Stimulated activated CD4-positive, alpha-beta T cell treated with anti-CD3 and anti-CD28 coated beads, Interleukin-2, amount 100 ng/mL, for 24 hours (primary cell): Measurements from ENCODE around the gene CARD8.
A peak's percentile ranks its signal among the peaks of the same experiment; 100 is the strongest.
"Not testable (repeated sequence)": the region's sequence is repeated elsewhere in the genome, so short reads cannot be mapped to it uniquely, and the experiment has no call there.

Experiments
- DNase-seq, 2 donors: peaks; one replicate each; pipeline ENCODE4 v3.0.0-alpha.2; 2020

The CARD8 gene, protein sequence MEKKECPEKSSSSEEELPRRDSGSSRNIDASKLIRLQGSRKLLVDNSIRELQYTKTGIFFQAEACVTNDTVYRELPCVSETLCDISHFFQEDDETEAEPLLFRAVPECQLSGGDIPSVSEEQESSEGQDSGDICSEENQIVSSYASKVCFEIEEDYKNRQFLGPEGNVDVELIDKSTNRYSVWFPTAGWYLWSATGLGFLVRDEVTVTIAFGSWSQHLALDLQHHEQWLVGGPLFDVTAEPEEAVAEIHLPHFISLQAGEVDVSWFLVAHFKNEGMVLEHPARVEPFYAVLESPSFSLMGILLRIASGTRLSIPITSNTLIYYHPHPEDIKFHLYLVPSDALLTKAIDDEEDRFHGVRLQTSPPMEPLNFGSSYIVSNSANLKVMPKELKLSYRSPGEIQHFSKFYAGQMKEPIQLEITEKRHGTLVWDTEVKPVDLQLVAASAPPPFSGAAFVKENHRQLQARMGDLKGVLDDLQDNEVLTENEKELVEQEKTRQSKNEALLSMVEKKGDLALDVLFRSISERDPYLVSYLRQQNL

DNA sequence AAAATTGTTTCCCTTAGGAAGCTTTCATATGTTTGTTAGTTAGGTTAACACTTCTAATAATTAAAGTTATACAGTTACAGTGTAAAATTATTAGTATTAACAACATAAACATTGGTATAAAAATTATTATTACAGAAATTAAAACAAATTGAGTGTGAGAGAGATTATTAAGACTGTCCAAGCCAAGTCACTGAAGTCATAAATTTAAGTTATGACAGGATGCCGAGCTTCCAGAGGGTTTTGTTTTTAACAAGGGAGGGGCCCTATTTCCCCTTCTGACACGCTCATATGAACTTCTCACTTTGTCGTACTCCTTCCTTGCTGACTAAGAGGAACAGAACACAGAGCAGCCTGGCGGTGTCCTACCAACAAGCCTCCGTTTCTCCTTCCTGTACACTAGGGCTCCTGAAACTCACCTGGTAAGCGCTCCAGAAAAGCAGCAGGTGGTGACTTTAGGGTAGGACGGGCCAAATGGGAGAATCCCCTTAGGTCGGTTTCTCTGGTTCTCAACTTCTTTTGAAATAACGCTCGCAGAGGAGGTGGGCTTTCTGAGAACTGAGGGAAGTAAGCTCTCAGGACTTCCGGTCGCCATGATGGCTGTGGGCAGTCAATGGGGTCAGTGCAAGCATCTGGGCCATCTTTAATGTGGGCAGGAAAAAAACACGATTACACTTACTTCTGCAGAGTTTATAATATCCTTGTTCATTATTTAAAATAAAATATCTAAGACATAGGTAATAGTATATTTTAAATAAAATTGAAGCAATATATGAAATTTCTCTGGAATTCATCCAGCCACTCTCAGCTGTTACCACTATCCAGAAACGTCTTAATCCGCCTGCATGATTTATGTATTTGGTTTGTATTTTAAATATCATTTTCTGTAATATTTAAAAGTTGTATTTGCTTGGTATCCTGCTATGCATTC, at the start of gene CARD8:
Gene CARD8 (minus strand): TSS at position 537 of the 928 bp plus-strand sequence. CDS start 14,892 bp downstream, outside the sequence.
- DNase-seq: peak; percentile 76 to 81

DNA sequence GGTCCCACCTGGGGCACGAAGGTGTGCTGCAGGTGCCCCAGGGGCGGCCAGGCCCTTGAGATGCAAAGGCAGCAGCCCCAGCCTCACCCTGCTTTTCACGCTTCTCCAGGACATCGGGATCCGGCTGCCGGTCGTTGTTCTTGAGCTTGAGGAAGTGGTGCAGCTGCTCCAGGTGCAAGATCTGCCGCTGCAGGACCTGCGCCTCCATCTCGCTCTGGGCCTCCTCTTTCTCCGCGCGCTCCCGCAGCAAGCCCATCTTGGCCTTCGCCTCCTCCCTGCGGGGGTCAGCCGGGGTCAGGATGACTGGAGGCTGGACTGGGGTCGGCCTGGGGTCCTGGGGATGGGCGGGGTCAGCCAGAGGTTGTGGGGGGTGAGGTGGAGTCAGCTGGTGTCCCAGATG, 48.2 kb upstream of the CARD8 start:
- DNase-seq: no peak

DNA sequence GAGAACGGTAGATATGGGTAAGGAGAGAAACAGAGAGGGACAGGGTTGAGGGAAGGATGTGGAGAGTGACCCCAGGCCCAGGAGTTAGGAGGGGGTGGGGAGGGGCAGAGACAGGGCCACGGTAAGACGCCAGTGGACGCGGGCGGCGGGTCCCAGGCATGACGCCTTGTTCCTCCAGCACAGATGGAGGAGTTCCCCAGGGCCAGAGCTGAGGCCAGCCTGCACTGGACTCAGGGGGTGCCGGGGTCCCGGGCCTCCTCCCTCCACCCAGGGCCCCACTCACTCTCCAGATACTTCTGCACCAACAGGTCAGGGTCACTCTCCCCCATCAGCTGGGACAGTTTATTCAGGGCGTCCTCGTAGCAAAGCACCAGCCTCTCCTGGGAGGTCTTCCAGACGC, 47.7 kb upstream of the CARD8 start:
- no peak for DNase-seq

DNA sequence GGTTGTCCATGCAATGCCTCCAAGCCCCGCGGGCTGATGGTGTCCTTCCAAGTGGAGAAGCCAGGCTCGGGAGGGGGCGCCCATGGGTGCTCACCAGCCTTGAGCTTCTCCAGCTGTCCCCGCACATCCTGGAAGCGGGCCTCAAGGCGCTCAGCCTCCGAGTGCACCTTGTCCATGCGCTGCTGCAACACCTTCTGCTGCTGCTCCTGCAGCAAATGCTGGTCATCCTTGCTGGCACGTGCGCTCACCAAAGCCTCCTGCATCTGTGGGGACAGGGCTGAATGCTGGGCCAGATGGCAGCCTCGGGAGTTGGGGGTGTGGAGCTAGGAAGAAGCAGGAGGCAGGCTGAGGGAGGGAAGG, 46.9 kb upstream of the CARD8 start:
- no peak for DNase-seq

DNA sequence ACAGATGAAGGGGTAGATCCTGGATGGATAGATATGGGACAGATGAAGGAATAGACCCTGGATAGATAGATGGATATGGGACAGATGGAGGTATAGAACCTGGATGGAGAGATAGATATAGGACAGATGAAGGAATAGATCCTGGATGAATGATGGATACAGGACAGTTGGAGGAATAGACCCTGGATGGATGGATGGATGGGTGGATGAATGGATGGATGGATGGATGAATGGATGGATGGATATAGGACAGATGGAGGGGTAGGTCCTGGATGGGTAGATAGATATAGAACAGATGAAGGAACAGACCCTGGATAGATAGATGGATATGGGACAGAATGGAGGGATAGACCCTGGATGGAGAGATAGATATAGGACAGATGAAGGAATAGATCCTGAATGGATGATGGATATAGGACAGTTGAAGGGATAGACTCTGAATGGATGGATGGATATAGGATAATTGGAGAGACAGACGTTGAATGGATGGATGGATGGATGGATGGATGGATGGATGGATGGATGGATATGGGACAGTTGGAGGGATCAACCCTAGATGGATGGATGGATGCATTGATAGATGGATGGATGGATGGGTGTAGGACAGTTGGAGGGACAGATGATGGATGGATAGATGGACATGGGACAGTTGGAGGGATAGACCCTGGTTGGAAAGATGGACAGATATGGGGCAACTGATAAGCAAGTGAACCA, 46.3 kb upstream of the CARD8 start:
- DNase-seq: no peak

DNA sequence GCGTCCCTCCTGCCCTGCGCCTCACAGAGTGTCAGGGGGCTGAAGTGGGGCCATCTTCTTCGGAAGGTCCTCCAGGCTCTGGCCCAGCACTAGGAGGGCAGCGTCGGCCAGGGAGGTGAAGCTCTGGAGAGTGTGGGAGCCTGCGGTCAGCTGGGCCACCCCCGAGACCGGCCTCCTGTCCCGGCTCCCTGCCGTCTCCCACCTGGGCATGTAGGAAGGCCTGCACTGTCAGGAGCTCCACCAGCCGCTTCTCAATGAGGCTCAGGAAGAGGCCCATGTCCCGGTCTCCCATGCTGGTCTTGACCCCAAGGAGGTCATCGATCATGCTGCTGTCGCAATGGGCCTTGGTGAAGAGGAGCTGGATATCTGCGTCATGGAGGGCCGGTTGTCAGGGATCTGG, 42.3 kb upstream of the CARD8 start:
- DNase-seq: no peak

DNA sequence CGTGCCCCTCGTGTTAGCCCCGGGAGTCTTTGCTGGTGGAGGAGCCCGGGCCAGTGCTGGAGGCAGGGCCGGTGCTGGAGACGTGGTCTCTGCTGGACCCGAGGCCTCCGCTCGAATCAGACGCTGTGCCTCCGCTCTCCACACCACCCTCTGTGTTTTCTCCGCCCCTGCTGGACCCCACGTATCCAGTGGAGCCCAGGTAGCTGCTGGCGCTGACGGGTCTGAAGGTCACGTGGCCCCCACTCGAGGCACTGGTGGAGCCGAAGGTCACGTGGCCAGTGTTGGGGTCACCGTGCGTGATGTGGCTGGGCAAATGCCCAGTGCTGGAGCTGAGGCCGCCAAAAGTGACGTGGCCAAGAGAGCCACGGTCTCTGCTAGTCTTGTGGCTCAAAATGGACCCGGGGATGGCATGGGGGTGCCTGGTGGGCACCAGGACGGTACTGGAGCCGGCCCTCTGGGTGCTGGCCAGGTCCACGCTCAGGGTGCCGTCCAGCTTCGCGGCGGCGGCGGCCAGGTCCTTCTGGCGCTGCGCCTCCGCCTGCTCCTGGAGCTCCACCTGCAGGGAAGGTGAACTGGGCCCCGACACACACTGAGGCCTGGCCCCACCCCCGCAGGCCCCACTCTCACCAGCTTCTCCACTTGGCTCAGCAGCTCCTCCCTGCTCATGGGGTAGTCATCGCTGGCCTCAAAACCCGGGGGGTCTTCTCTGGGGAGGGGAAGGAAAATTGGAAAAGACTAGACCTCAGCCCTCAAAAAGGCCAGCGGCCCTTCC, 41.4 kb upstream of the CARD8 start:
- no peak for DNase-seq

DNA sequence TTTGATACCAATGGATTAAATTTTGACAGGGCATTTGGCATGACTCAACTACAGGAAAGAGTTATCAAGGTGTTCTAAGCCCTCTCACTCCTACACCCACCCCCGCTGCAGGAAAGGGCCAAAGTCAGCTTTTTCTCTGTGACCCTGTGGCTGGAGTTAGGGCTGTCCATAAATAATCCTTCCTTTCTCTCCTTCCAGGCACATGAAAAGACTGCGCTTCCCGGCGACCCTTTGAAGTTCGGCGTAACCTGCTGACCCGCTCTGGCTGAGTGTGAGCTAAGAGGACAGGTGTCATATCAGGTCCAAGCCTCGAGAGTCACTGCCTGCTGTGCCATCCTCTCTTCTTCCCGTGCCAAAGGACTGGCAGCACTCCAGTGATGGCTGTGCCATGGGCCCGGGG, 39.7 kb upstream of the CARD8 start:
- no peak for DNase-seq

DNA sequence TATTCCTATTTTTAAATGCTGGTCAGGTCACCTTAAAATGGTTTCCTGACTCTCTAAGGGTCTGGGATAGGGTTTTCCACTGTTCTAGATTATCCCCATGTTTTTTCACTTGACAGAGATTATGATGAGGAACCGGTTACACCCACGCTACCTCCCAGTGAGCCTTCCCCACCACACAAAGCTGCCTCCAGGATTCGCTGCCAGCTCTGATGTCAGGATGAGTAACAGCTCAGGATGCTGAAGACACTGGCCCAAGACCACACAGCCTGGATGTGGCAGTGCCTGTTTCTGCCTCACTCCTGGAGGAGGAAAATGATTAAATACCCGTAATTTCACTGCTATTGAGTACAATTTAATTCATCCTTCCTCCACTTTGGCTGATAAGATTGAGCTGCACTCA, 37.1 kb upstream of the CARD8 start:
- no peak for DNase-seq

DNA sequence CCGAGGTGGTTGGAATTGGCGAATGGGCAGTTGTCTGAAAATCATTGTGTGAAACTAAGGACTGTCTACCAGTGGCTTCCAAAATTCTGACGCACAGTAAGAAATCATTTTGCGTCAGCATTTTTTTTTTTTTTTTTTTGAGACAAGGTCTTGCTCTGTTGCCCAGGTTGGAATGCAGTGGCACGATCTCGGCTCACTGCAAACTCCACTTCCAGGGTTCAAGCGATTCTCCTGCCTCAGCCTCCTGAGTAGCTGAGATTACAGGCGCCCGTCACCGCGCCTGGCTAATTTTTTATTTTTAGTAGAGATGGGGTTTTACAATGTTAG, 35.7 kb upstream of the CARD8 start:
- DNase-seq: not testable (repeated sequence)

DNA sequence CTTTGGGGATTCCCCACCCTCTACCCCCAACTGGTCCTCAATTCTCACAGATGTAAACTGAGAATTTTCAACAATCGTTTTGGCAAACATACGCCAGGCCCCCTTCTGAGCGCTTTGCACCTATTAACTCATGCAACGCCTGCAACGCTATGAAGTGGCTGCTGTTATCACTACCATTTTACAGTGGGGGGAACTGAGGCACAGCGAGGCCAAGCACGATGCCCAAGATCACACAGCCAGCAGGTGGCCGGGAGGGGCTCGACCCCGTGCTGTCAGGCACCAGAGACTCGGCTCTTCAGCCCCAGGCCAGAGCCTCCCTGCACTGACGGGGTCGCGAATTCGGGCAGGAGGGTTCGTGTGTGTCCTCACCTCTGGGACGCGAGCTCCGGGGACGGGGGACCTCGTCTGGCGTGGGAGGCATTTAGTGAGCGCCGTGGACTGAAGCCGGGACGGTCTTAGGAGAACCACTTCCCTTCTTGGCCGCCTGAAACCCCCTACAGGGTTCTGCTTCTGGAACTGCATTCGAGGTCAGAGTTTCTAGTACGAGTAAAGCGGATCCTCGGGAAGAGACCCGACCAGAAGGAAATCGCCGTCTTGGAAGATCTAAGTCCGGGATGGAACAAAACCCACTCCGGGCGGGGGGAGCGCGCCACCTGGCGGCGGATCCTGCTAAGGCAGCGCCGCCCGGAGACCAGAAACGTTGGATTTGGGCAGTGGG, 35.2 kb upstream of the CARD8 start:
- DNase-seq: peak; percentile 75 to 77

DNA sequence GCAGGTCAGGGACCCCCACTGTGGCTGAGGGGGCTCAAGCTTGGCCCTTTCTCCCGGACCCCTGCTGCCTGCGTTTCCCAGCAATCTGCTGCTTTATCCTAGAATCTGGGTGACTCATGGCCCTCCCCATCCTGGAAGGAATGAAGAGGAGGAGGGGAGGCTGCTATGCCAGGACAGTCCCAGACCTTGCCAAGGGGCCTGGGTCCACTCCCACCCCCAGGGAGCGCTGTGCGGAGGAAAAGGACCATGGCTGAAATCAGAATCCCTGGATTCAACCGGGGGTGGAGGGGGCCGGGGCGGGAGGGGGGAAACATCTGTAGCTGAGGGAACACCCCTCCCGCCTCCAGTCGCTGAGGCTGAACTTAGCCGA, 34.7 kb upstream of the CARD8 start:
- no peak for DNase-seq

DNA sequence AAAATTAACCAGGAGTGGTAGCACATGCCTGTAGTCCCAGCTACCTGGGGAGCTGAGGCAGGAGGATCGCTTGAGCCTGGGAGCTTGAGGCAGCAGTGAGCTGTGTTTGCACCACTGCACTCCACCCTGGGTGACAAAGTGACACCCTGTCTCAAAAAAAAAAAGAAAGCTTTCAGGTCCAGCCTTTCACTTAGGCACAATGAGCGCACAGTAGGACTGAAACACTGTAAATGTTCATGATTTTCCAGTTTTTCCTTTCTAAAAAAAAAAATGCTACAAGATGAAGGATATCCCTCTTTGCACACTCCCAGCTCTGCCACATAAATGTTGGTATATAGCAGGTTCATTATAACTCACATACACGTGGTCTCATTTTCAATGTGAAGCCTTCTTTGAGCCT, 32.0 kb upstream of the CARD8 start:
- DNase-seq: no peak

DNA sequence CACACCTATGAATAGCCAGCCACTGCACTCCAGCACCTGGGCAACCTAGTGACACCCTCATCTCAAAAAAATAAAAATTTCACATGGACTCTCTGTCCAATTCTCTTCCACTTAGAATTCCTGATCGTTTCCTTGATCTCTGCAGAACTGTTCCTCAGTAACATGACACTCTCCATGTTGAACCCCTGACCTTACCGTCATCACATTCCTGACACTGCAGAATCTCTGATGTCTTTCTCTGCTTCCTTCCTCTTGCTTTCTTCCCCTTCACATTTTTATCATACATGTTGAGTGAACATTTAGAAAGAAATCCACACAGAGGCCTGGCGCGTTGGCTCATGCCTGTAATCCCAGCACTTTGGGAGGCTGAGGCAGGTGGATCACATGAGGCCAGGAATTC, 29.2 kb upstream of the CARD8 start:
- no peak for DNase-seq

DNA sequence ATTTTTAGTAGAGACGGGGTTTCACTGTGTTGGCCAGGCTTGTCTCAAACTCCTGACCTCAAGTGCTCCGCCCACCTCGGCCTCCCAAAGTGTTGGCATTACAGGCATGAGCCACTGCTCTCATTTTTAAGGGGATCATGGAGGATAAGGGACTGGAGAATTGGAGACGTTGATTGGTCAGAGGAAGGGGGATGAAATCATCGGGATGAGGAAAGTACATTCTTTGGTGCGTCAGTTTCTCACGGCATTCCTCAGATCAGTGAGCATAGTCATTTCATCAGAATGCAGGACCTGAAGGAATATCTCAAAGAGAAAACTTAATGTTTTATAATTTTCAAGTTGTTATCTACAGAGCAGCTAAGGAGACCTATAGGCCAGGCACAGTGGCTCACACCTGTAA, 28.2 kb upstream of the CARD8 start:
- no peak for DNase-seq

DNA sequence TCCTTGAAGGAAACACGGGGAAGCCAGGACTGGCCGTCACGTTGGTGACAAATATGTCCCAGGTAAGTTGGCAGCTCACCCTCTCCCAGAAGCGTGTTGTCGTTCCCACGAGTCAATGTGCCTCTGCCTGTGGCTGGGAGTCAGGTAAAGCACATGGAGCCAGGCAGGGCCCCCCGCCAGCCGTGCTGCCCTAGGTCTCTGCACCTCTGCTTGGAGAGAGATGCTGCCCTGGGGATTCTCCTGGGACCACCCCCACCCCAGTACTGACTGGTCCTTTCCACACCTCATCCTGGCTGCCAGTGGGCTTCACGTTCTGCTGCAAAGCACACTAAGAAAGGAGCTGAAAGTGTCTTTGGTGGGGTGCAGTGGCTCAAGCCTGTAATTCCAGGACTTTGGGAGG, 24.0 kb upstream of the CARD8 start:
- no peak for DNase-seq

DNA sequence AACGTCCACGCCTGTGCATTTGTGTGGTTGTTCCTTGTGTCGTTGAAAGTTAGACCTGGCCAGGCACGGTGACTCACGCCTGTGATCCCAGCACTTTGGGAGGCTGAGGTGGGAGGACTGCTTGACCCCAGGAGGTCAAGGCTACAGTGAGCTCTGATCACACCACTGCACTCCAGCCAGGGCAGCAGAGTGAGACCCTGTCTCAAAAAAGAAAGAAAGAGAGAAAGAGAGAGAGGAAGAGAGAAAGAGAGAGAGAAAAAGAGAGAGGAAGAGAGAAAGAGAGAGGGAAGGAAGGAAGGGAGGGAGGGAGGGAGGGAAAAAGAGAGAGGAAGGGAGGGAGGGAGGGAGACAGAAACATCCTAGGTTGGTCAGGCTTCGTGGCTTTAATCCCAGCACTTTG, 19.2 kb upstream of the CARD8 start:
- DNase-seq: no peak

DNA sequence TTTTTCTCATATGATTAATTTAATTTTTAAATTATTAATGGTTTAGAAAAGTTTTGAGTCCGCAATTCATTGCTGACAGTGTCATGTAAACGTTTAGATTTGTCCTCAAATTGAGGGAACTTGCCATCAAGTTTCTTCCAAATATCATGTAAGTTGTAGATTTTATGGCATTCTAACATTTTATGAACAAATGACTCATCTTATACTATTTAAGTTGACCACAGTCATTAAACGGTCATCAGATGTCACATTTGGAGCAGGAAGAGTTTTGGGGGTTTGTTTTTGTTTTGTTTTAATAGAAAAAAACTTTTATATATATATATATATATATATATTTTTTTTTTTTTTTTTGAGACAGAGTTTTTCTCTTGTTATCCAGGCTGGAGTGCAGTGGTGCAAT, 18.5 kb upstream of the CARD8 start:
- DNase-seq: no peak

DNA sequence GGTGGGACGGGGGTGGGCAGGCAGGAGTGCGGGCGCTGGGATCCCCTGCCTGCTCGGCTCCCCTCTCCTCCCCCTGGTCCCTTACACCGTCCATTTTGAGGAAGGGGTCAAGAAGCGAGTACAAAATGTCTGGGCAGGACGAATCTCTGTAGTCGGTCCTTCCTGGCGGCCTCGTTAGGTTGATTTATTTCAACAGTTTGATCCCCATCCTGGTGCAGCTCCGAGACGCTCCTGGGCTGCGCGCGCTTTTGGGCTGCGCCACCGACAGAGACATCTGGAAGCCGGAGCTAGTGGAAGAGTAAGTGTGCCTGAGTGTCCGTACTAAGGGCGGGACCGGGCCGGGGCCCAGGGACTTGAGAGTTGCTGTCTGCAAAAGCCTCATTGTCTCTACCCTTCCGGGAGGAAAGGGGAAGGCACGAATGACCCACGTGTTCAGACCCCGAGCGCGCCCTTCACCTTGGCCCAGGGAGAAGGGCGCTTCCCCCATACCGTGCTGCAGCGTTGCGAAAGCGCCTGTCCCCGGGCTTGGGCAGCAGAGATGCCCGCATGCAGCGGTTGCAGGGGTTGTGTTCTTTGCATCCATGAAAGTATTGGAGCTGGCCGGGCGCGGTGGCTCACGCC, 15.9 kb upstream of the CARD8 start:
- peak in 1 of 2 donors; percentile 25 for DNase-seq

DNA sequence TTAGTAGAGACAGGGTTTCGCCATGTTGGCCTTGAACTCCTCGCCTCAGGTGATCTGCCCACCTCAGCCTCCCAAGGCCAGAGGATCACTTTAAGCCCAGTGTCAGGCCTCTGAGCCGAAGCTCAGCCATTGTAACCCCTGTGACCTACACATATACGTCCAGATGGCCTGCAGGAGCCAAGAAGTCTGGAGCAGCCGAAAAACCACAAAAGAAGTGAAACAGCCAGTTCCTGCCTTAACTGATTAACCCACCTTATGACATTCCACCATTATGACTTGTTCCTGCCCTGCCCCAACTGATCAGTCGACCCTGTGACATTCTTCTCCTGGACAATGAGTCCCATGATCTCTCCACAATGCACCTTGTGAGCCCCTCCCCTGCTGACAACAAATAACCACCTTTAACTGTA, 13.9 kb upstream of the CARD8 start:
- DNase-seq: not testable (repeated sequence)

DNA sequence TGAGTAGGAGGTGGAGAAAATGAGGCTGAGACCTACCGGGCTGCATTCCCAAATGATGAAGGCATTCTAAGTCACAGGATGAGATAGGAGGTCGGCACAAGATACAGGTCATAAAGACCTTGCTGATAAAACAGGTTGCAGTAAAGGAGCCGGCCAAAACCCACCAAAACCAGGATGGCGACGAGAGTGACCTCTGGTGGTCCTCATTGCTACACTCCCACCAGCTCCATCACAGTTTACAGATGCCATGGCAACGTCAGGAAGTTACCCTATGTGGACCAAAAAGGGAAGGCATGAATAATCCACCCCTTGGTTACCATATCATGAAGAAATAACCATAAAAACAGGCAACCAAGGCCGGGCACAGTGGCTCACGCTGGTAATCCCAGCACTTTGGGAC, 9.6 kb upstream of the CARD8 start:
- DNase-seq: not testable (repeated sequence)
